Measurements from ENCODE around the gene POU3F1. TPM values are rescaled to one million over a fixed set of nuclear protein-coding genes. Genes with fewer than 3 reads are reported as not detected.

POU3F1 gene
- total RNA-seq, 4 donors from 2014 or later, result 2.1 to 4.5 (median 2.8) TPM

DNA sequence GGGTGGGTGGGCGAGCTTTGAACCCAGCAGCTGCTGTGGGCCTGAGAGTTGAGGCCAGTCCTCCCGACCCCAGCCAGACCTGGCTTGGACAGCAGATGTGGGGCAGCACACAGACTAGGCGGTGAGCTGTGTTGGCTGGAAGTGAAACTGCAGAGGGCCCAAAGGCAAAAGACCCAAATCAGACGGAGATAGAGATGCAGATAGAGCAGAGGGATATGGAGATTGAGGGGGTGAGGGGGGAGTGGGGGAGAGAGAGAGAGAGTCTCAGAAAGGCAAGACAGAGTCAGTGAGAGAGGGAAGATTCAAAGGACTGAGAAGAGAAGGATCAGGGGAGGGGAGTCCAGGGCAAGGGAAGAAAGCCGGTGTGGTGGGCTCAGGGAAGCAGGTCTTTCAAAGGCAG lies 17.0 kb upstream of the POU3F1 start:
- intact Hi-C loops (cut with DNase I), result no loop called here
- 73 to 91% methylated on average over 4 of the region's 5 CpGs for WGBS, 2 donors

DNA sequence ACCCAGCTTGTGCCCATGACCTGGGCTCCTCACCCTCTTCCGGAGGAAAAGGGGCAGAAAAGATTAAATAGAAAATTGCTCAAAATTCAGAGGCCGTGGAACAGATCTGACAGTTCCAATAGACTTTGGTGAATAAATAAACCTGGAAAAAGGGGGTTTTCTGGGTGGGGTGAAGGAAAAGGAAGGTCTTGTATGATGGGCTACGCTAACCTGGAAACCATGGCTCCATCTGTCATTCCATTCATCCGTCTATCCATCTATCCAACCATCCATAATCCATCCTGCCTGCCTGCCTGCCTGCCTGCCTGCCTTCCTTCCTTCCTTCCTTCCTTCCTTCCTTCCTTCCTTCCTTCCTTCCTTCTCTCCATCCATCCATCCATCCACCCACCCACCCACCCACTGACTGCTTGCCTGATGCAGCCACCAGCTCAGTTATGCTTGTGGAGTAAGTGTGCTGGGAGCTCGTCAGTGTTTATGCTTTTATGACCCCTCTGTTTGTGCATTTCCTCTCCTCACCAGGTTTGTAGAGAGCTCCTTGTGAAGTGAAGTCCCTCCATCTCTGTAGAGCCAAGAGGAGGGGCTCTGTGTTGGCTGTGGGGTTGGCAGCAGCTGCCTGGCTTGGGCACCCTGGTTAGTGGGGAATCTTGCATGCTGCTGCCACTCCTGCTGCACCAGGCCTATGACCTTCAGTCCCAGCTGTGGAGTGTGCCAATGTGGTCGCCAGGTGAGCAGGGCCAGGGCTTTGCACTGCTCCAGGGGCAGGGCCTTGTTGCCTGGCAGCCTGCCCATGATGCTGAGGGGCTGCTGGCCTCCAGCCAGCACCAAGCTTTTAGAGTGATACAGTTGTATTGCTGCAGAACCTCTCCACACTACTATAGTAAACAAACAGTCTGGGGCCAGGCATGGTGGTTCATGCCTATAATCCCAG lies 16.0 kb upstream of the POU3F1 start:
- H3K9me3 ChIP-seq, result no peaks in the 10 kb centered on the region
- H3K36me3 ChIP-seq, result no peaks in the 10 kb centered on the region
- no peaks in the 10 kb centered on the region for H3K27me3 ChIP-seq
- H3K4me1 ChIP-seq, result peaks cover 0 to 39% (median 12%) of the 10 kb centered on the region in 3 donors
- TF ChIP-seq POLR2A (IDR thresholded peaks at IDR 0.05), result no peak
- TF ChIP-seq, protein P1, sequence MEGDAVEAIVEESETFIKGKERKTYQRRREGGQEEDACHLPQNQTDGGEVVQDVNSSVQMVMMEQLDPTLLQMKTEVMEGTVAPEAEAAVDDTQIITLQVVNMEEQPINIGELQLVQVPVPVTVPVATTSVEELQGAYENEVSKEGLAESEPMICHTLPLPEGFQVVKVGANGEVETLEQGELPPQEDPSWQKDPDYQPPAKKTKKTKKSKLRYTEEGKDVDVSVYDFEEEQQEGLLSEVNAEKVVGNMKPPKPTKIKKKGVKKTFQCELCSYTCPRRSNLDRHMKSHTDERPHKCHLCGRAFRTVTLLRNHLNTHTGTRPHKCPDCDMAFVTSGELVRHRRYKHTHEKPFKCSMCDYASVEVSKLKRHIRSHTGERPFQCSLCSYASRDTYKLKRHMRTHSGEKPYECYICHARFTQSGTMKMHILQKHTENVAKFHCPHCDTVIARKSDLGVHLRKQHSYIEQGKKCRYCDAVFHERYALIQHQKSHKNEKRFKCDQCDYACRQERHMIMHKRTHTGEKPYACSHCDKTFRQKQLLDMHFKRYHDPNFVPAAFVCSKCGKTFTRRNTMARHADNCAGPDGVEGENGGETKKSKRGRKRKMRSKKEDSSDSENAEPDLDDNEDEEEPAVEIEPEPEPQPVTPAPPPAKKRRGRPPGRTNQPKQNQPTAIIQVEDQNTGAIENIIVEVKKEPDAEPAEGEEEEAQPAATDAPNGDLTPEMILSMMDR (IDR thresholded peaks at IDR 0.05), result no peak
- 79 to 85% methylated on average over 4 to 6 of the region's 6 CpGs for WGBS, 2 donors
- no peak overlapping the region for H3K27ac ChIP-seq
- DNase-seq, result no peak
- intact Hi-C loops (cut with DNase I), result no loop called here
- no peak overlapping the region for H3K4me3 ChIP-seq

More for the DNA sequence above, 17.0 kb upstream of the POU3F1 start:
- TF ChIP-seq POLR2A (IDR thresholded peaks at IDR 0.05), result no peak
- TF ChIP-seq, protein P1 (IDR thresholded peaks at IDR 0.05), result no peak
- no peak for DNase-seq
- no peak overlapping the region for H3K4me3 ChIP-seq
- H3K9me3 ChIP-seq, result no peaks in the 10 kb centered on the region
- peaks cover 0 to 39% (median 12%) of the 10 kb centered on the region in 3 donors for H3K4me1 ChIP-seq
- H3K27me3 ChIP-seq, result peaks cover 0 to 6% (median 0%) of the 10 kb centered on the region in 4 donors
- H3K27ac ChIP-seq, result no peak overlapping the region
- no peaks in the 10 kb centered on the region for H3K36me3 ChIP-seq

DNA sequence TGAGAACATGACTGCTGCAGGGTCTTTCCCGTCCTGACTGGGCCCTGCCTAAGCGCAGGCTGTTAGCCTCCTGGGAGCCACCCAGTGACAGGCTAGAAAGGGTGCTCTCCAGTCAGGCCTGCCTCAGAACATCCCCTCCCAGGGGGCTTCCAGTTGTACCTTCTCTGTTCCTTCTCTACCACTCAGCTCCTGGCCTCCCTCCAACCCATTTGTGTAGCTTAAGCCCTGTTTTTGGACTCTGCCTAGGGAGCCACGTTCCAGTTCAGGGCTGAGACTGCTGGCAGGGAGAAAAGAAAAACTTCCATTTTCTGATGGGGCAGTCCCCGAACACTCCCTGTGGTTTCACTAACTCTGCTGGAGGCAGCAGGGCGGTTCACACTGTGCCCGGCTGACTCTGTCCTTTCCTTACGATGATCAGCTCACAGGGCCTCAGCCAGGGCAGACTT lies 15.3 kb upstream of the POU3F1 start:
- intact Hi-C loops (cut with DNase I), result no loop called here
- 43 to 61% methylated on average over 3 to 6 of the region's 7 CpGs for WGBS, 2 donors
- H3K4me3 ChIP-seq, result no peak overlapping the region
- peaks cover 0 to 39% (median 12%) of the 10 kb centered on the region in 3 donors for H3K4me1 ChIP-seq
- H3K27me3 ChIP-seq, result no peaks in the 10 kb centered on the region
- DNase-seq, result no peak
- TF ChIP-seq, protein P1 (IDR thresholded peaks at IDR 0.05), result no peak
- no peak overlapping the region for H3K27ac ChIP-seq
- H3K9me3 ChIP-seq, result no peaks in the 10 kb centered on the region
- H3K36me3 ChIP-seq, result no peaks in the 10 kb centered on the region

- WGBS, 2 donors, result 100% methylated on average over 1 of the region's 1 CpG
- no peaks in the 10 kb centered on the region for H3K9me3 ChIP-seq
Measured at GRCh38 chr1:38061290-38061689, 14.7 kb upstream of the POU3F1 start.

More at GRCh38 chr1:38061290-38061689, 14.7 kb upstream of the POU3F1 start:
- H3K4me1 ChIP-seq, result peaks cover 0 to 39% (median 12%) of the 10 kb centered on the region in 3 donors
- H3K27ac ChIP-seq, result no peak overlapping the region
- H3K4me3 ChIP-seq, result no peak overlapping the region
- no peaks in the 10 kb centered on the region for H3K36me3 ChIP-seq
- TF ChIP-seq, protein P1 (IDR thresholded peaks at IDR 0.05), result no peak
- no peak for TF ChIP-seq POLR2A (IDR thresholded peaks at IDR 0.05)
- H3K27me3 ChIP-seq, result no peaks in the 10 kb centered on the region
- DNase-seq, result no peak
- intact Hi-C loops (cut with DNase I), result no loop called here

Data from esophagus squamous epithelium (tissue), 5 donors.